Psoas muscle (tissue), 8 donors: Measurements from ENCODE around the gene CEMIP2. TPM values are rescaled to one million over a fixed set of nuclear protein-coding genes. Genes with fewer than 3 reads are reported as not detected.
"Not testable (repeated sequence)": the region's sequence is repeated elsewhere in the genome, so short reads cannot be mapped to it uniquely, and the experiment has no call there.

Experiments used
- ATAC-seq, 4 donors: fragments of 200-7000 bp; cut with Tn5 transposase; one replicate each; pipeline ENCODE4 v1.9.1; 2020; ENCODE audit warnings: moderate library complexity in 3 of 4, mild to moderate bottlenecking in 2 of 4
- DNase-seq, 2 donors: peaks; one replicate each; pipeline ENCODE4 v3.0.0-alpha.2; 2020
- H3K27ac ChIP-seq: fragments of 200-600 bp; one replicate; pipeline ENCODE4 v1.8.0; 2022
- H3K27me3 ChIP-seq, 3 donors: fragments of 200-600 bp in 1 of 3; one replicate each; pipeline versions ENCODE4 v1.6.1 to v1.8.0; 2013 to 2022; ENCODE audit warnings: low read length in 2 of 3, mild to moderate bottlenecking in 2 of 3, moderate library complexity in 1 of 3; ENCODE audit not compliant: insufficient read depth in 3 of 3
- H3K36me3 ChIP-seq, 2 donors: fragments of 200-600 bp in 1 of 2; one replicate each; pipeline versions ENCODE4 v1.6.1 to v1.8.0; 2013 to 2022; ENCODE audit warnings: low read depth in 1 of 2, mild to moderate bottlenecking in 1 of 2, moderate library complexity in 1 of 2; ENCODE audit not compliant: insufficient read depth in 1 of 2
- H3K4me1 ChIP-seq: fragments of 200-600 bp; one replicate; pipeline ENCODE4 v1.8.0; 2022
- H3K4me3 ChIP-seq: fragments of 200-600 bp; one replicate; pipeline ENCODE4 v1.8.0; 2022; ENCODE audit warnings: mild to moderate bottlenecking
- H3K9me3 ChIP-seq: fragments of 200-600 bp; one replicate; pipeline ENCODE4 v1.8.0; 2022
- CTCF ChIP-seq: fragments of 200-600 bp; IDR thresholded peaks from one replicate; pipeline ENCODE4 v1.8.0; 2022; ENCODE audit warnings: antibody characterized with exemption
- WGBS, 3 donors: extraction: QIAGEN DNeasy Blood & Tissue Kit; methylation state at CpG; one replicate each; pipeline versions ENCODE4 v1.1.6 to v1.1.7; 2013; 5-methylcytosine and 5-hydroxymethylcytosine counted together
- intact Hi-C, 2 donors: fragments of 100-400 bp; cut with DNase I; formaldehyde crosslinking; loops; one replicate each; pipeline versions ENCODE4 v1.11.0 to v1.14.2; 2022
- polyA plus RNA-seq, 3 donors: library from polyadenylated mRNA; stranded (reverse); fragments of 200-250 nt; gene quantifications; one replicate each; pipeline ENCODE4 v1.2.3, GENCODE V29; 2013
- total RNA-seq, 4 donors: library from RNA; stranded (reverse); fragmentation: NEBNext Ultra II Directional in 2 of 4; extraction: Animal tissue kit (Norgen Biotek cat#: 25700) in 2 of 4; gene quantifications; one replicate each; pipeline versions ENCODE4 v1.2.1 to v1.2.4, GENCODE V29; 2021 to 2023
- donor health status: healthy with polysubstance abuse.
- donor health status: DM: no; HTN: no; CAD: no; lungs with moderate emphysema.
- donor health status: Bipolar disorder and iron deficiency.
- donor health status: healthy.
- donor health status: DM: yes; HTN: yes; CAD: no.
- donor health status: DM: no; HTN: no; CAD: no.
- donor health status: DM: no; HTN: no; CAD: no.
- donor health status: DM: yes; HTN: yes; CAD: no.

Gene CEMIP2
- total and polyA plus RNA-seq, 7 donors: 5.9 to 20.3 (median 9.6) TPM

DNA sequence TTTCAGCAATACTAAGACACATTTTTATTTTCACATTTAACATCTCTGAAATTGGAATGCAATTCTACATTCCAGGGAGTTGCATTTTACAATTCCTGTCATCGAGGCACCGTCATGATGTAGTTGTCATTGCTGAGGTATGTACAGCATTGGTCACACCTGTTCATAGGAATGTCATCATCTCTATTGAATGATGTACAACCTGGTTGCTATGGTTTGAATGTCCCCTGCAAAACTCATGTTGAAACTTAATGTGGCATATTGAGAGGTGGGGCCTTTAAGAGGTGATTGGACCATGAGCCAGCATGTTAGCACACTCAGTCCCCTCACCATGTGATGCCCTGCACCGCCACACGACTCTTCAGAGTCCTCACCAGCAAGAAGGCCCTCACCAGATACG, 103.1 kb downstream of the CEMIP2 start:
- TF ChIP-seq CTCF: no peak
- no peak for DNase-seq
- no peaks in the 10 kb centered on the region for H3K4me1 ChIP-seq
- no peaks in the 10 kb centered on the region for H3K9me3 ChIP-seq
- H3K4me3 ChIP-seq: no peak overlapping the region
- intact Hi-C loops: no loop called here
- 61 to 71% (median 63%) methylated on average over 5 of the region's 5 CpGs for WGBS, 3 donors
- peak in 1 of 4 donors; percentile 73 for ATAC-seq
- H3K27ac ChIP-seq: no peak overlapping the region
- no peaks in the 10 kb centered on the region for H3K36me3 ChIP-seq
- no peaks in the 10 kb centered on the region for H3K27me3 ChIP-seq

DNA sequence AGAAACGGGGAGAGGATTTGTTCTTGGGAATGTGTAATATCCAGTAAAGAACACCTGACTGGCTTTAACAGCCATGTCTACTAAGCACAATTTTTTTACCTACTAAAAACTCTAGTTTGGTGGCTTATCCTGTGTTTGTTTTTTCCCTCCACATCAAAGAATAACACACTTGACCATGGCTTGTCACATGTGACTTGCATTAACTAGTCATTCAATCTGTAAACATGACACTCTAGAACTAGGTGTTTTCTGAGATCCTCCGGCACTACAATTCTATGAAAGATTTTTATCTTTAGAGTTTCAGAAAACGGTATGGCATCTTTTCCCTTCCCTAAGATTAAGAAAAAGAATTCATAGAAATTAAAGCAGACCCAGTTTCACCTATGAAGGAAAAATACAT, 103.7 kb downstream of the CEMIP2 start:
- H3K4me1 ChIP-seq: no peaks in the 10 kb centered on the region
- H3K9me3 ChIP-seq: no peaks in the 10 kb centered on the region
- intact Hi-C loops: no loop called here
- H3K36me3 ChIP-seq: no peaks in the 10 kb centered on the region
- no peak for DNase-seq
- WGBS, 3 donors: 52 to 73% (median 55%) methylated on average over 3 of the region's 3 CpGs
- no peak for TF ChIP-seq CTCF
- no peak overlapping the region for H3K27ac ChIP-seq
- no peak overlapping the region for H3K4me3 ChIP-seq
- H3K27me3 ChIP-seq: no peaks in the 10 kb centered on the region
- ATAC-seq: no peak

DNA sequence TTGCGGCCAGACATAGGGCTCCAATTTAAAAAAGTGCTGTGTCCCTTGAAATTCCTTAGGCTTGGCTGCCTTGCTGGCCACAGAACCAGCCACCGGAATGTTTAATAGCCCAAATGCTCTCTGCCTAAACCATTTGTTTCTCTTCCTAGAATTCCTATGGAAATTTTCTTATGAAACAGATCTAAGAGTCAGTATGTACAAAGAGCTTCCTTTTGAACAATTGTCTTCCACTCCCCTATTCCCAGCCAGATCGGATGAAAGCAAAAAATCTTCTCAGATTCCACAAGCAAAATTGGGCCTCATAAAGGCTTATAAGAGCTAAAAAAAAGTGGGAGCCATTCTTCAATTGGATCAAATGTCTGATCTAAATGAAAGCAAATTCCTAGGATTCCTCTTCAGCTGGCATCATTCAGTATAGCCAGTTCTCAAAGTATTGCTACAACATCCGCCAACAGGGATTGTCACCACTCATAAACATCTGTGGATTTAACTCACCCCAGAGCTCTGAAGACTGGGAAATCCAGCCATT, 104.3 kb downstream of the CEMIP2 start:
- WGBS, 3 donors: 51 to 58% (median 52%) methylated on average over 4 of the region's 4 CpGs
- intact Hi-C loops: no loop called here
- H3K27ac ChIP-seq: no peak overlapping the region
- no peaks in the 10 kb centered on the region for H3K4me1 ChIP-seq
- no peak overlapping the region for H3K4me3 ChIP-seq
- no peak for TF ChIP-seq CTCF
- no peaks in the 10 kb centered on the region for H3K27me3 ChIP-seq
- H3K36me3 ChIP-seq: no peaks in the 10 kb centered on the region
- no peaks in the 10 kb centered on the region for H3K9me3 ChIP-seq
- ATAC-seq (no peak), DNase-seq (no peak)

GRCh38 chr9:71663216-71663615, 105.1 kb downstream of the CEMIP2 start:
- no peak overlapping the region for H3K4me3 ChIP-seq
- no peak for TF ChIP-seq CTCF
- H3K27me3 ChIP-seq: no peaks in the 10 kb centered on the region
- H3K36me3 ChIP-seq: no peaks in the 10 kb centered on the region
- 19 to 35% (median 19%) methylated on average over 2 of the region's 2 CpGs for WGBS, 3 donors
- no peak overlapping the region for H3K27ac ChIP-seq
- DNase-seq: no peak
- no peaks in the 10 kb centered on the region for H3K4me1 ChIP-seq
- intact Hi-C loops: no loop called here
- H3K9me3 ChIP-seq: no peaks in the 10 kb centered on the region
- ATAC-seq: no peak

GRCh38 chr9:71662082-71662481, 106.2 kb downstream of the CEMIP2 start:
- no peak overlapping the region for H3K4me3 ChIP-seq
- no peak overlapping the region for H3K27ac ChIP-seq
- WGBS, 3 donors: 44 to 51% (median 47%) methylated on average over 3 of the region's 3 CpGs
- TF ChIP-seq CTCF: no peak
- H3K27me3 ChIP-seq: no peaks in the 10 kb centered on the region
- H3K36me3 ChIP-seq: no peaks in the 10 kb centered on the region
- DNase-seq (no peak), ATAC-seq (no peak)
- H3K4me1 ChIP-seq: no peaks in the 10 kb centered on the region
- intact Hi-C loops: no loop called here
- no peaks in the 10 kb centered on the region for H3K9me3 ChIP-seq

DNA sequence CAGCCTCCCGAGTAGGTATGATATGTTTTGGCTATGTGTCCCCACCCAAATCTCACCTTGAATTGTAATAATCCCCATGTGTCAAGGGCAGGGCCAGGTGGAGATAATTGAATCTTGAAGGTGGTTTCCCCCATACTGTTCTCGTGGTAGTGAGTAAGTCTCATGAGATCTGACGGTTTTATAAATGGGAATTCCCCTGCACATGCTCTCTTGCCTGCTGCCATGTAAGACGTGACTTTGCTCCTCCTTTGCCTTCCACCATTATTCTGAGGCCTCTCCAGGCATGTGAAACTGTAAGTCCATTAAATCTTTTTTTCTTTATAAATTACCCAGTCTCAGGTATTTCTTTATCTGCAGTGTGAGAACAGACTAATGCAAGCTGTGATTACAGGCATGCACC, 111.0 kb downstream of the CEMIP2 start:
- H3K9me3 ChIP-seq, H3K27ac ChIP-seq, ATAC-seq, H3K27me3 ChIP-seq, intact Hi-C loops, DNase-seq, H3K4me3 ChIP-seq, H3K36me3 ChIP-seq, H3K4me1 ChIP-seq: not testable (repeated sequence)
- WGBS, 3 donors: 80 to 90% (median 80%) methylated on average over 4 of the region's 4 CpGs
